Uterus (tissue), 4 donors: ENCODE results near the gene F10. TPM values are rescaled to one million over a fixed set of nuclear protein-coding genes. Genes with fewer than 3 reads are reported as not detected.
"Not testable (repeated sequence)": the region's sequence is repeated elsewhere in the genome, so short reads cannot be mapped to it uniquely, and the experiment has no call there.

Source experiments
- DNase-seq, 2 donors: peaks; one replicate each; pipeline ENCODE4 v3.0.0-alpha.2; 2019 to 2020
- H3K27ac ChIP-seq, 2 donors: fragments of 200-600 bp; sonication (generic); 1 replicate in 1 of 2; 2 replicates in 1 of 2; pipeline ENCODE4 v1.5.1; 2016 to 2018
- H3K27me3 ChIP-seq, 2 donors: fragments of 200-600 bp; sonication (generic); one replicate each; pipeline ENCODE4 v1.5.1; 2018 to 2019; ENCODE audit warnings: control low read depth in 1 of 2
- H3K36me3 ChIP-seq, 2 donors: fragments of 200-600 bp; sonication (generic); one replicate each; pipeline ENCODE4 v1.5.1; 2019; ENCODE audit warnings: control low read depth in 1 of 2
- H3K4me1 ChIP-seq, 2 donors: fragments of 200-600 bp; sonication (generic); one replicate each; pipeline ENCODE4 v1.5.1; 2018 to 2019; ENCODE audit warnings: control low read depth in 1 of 2
- H3K4me3 ChIP-seq, 2 donors: fragments of 200-600 bp; sonication (generic); 1 replicate in 1 of 2; 2 replicates in 1 of 2; pipeline ENCODE4 v1.5.1; 2018 to 2019; ENCODE audit warnings: mild to moderate bottlenecking in 1 of 2
- H3K9me3 ChIP-seq, 2 donors: fragments of 200-600 bp; sonication (generic); one replicate each; pipeline ENCODE4 v1.5.1; 2019; ENCODE audit warnings: control low read depth in 1 of 2
- POLR2A ChIP-seq, 2 donors: fragments of 450-650 bp; IDR thresholded peaks; one replicate each; pipeline ENCODE4 v1.6.1; 2016; ENCODE audit warnings: antibody characterized with exemption in 2 of 2, mild to moderate bottlenecking in 1 of 2, moderate library complexity in 1 of 2
- intact Hi-C: fragments of 100-400 bp; cut with DNase I; formaldehyde crosslinking; loops from one replicate; pipeline ENCODE4 v1.15.1; 2023; ENCODE audit warnings: low total_unique reads
- total RNA-seq, 4 donors: library from RNA; depleted of rRNA in 3 of 4; stranded (reverse); fragments of >200 nt in 3 of 4; gene quantifications; one replicate each; pipeline versions ENCODE4 v1.1.0 to v1.2.4, GENCODE V29; 2014 to 2023
- TF ChIP-seq, protein P1 (sequence below), 4 experiments: fragments of 200-600 bp in 2 of 4; fragments of 450-650 bp in 2 of 4; sonication (generic) in 2 of 4; IDR thresholded peaks; one replicate each; pipeline ENCODE4 v1.5.1; 2016 to 2019; ENCODE audit warnings: antibody characterized with exemption in 4 of 4, mild to moderate bottlenecking in 2 of 4, moderate library complexity in 1 of 4
- donor health status: DM: yes; HTN: yes; CAD: no.

The F10 gene
- total RNA-seq, 4 donors from 2014 or later = 6.8 to 56.8 (median 12.1) TPM

DNA sequence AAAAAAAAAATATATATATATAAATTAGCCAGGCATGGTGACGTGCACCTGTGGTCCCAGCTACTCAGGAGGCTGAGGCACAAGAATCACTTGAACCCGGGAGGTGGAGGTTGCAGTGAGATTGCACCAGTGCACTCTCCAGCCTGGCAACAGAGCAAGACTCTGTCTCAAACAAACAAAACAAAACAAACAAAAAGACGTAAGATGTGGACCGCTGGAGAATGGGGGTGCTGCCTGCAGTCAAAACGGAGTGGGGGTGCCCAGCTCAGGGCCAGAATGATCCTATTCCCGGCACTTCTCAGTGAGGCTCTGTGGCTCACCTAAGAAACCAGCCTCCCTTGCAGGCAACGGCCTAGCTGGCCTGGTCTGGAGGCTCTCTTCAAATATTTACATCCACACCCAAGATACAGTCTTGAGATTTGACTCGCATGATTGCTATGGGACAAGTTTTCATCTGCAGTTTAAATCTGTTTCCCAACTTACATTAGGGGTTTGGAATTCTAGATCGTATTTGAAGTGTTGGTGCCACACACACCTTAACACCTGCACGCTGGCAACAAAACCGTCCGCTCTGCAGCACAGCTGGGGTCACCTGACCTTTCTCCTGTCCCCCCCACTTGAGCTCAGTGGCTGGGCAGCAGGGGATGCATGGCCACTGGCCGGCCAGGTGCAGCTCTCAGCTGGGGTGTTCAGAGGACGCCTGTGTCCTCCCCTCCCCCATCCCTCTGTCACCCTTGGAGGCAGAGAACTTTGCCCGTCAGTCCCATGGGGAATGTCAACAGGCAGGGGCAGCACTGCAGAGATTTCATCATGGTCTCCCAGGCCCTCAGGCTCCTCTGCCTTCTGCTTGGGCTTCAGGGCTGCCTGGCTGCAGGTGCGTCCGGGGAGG is 17.3 kb upstream of the F10 start, which contains the start of gene F7:
Gene F7, plus strand, starts transcription at position 760 of the 889 bp plus-strand sequence. Its CDS starts 51 bp downstream, at position 811.
- peaks cover 0 to 8% of the 10 kb centered on the region in 2 donors for H3K27me3 ChIP-seq
- H3K27ac ChIP-seq = no peak within 1 kb of the TSS
- DNase-seq = no peak
- H3K36me3 ChIP-seq = no peaks in the 10 kb centered on the region
- no peak within 1 kb of the TSS for H3K4me3 ChIP-seq
- TF ChIP-seq, protein P1, sequence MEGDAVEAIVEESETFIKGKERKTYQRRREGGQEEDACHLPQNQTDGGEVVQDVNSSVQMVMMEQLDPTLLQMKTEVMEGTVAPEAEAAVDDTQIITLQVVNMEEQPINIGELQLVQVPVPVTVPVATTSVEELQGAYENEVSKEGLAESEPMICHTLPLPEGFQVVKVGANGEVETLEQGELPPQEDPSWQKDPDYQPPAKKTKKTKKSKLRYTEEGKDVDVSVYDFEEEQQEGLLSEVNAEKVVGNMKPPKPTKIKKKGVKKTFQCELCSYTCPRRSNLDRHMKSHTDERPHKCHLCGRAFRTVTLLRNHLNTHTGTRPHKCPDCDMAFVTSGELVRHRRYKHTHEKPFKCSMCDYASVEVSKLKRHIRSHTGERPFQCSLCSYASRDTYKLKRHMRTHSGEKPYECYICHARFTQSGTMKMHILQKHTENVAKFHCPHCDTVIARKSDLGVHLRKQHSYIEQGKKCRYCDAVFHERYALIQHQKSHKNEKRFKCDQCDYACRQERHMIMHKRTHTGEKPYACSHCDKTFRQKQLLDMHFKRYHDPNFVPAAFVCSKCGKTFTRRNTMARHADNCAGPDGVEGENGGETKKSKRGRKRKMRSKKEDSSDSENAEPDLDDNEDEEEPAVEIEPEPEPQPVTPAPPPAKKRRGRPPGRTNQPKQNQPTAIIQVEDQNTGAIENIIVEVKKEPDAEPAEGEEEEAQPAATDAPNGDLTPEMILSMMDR (IDR thresholded peaks at IDR 0.05) = no peak
- TF ChIP-seq POLR2A (IDR thresholded peaks at IDR 0.05) = no peak
- H3K9me3 ChIP-seq = no peaks in the 10 kb centered on the region
- H3K4me1 ChIP-seq = peaks cover 0 to 5% of the 10 kb centered on the region in 2 donors
- intact Hi-C loops = no loop called here

DNA sequence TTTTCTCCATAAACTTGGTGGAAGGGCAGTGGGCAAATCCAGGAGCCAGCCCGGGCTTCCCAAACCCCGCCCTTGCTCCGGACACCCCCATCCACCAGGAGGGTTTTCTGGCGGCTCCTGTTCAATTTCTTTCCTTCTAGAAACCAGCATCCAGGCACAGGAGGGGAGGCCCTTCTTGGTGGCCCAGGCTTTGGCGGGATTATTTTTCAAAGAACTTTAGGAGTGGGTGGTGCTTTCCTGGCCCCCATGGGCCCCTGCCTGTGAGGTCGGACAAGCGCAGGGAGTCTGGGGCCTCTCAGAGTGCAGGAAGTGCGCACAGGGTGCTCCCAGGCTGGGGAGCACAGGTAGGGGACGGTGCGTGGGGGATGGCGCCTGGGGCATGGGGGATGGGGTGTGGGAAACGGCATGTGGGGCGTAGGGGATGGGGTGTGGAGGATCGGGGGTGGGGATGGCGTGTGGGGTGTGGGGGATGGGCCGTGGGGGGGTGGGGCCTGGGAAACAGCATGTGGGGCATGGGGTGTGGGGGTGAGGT is 16.6 kb upstream of the F10 start:
- H3K27me3 ChIP-seq = peaks cover 0 to 8% of the 10 kb centered on the region in 2 donors
- H3K9me3 ChIP-seq = no peaks in the 10 kb centered on the region
- TF ChIP-seq POLR2A (IDR thresholded peaks at IDR 0.05) = no peak
- TF ChIP-seq, protein P1 (IDR thresholded peaks at IDR 0.05) = no peak
- no peak overlapping the region for H3K27ac ChIP-seq
- DNase-seq = no peak
- H3K36me3 ChIP-seq = no peaks in the 10 kb centered on the region
- intact Hi-C loops = no loop called here
- peaks cover 0 to 10% of the 10 kb centered on the region in 2 donors for H3K4me1 ChIP-seq
- no peak overlapping the region for H3K4me3 ChIP-seq

DNA sequence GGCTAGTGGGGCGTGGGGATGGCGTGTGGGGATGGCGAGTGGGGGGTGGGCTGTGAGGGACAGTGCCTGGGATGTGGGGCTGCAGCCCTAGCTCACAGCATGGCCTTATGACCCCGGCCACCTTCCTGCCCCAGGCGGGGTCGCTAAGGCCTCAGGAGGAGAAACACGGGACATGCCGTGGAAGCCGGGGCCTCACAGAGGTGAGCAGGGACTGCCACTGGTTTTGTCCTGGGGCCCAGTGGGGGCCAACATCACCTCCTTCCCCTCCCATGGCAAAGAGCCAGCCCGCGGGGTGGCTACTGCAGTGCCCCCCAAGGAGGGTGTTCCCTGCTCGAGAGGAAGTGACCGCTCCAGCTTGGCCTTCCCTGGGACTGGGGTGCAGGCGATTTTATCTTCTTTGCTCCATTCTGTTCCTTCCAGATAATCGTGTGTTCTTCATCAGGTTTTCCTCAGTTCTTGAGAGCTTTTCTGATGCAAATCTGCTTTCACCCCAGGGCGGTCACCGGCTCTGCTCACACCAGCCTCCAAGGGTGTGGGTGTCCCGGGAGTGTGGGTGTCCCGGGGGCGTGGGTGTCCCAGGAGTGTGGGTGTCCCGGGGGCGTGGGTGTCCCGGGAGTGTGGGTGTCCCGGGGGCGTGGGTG is 15.8 kb upstream of the F10 start:
- no peak for DNase-seq

DNA sequence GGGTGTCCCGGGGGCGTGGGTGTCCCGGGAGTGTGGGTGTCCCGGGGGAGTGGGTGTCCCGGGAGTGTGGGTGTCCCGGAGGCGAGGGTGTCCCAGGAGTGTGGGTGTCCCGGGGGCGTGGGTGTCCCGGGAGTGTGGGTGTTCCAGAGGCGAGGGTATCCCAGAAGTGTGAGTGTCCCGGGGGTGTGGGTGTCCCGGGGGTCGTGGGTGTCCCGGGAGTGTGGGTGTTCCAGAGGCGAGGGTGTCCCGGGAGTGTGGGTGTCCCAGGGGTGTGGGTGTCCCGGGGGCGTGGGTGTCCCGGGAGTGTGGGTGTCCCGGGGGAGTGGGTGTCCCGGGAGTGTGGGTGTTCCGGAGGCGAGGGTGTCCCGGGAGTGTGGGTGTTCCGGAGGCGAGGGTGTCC is 14.1 kb upstream of the F10 start:
- peaks cover 0 to 11% of the 10 kb centered on the region in 2 donors for H3K4me1 ChIP-seq
- H3K4me3 ChIP-seq, H3K9me3 ChIP-seq, DNase-seq, H3K27me3 ChIP-seq, H3K27ac ChIP-seq, intact Hi-C loops, H3K36me3 ChIP-seq: not testable (repeated sequence)

More for the DNA sequence above, 15.8 kb upstream of the F10 start:
- Histone ChIP-seq H3K36me3 (no peaks in the 10 kb centered on the region), H3K9me3 (no peaks in the 10 kb centered on the region), H3K4me1 (peaks cover 0 to 11% of the 10 kb centered on the region in 2 donors), H3K27ac (no peak overlapping the region), H3K4me3 (no peak overlapping the region), H3K27me3 (peaks cover 0 to 8% of the 10 kb centered on the region in 2 donors)
- intact Hi-C loops = no loop called here
- TF ChIP-seq POLR2A (IDR thresholded peaks at IDR 0.05) = no peak
- TF ChIP-seq, protein P1 (IDR thresholded peaks at IDR 0.05) = no peak

DNA sequence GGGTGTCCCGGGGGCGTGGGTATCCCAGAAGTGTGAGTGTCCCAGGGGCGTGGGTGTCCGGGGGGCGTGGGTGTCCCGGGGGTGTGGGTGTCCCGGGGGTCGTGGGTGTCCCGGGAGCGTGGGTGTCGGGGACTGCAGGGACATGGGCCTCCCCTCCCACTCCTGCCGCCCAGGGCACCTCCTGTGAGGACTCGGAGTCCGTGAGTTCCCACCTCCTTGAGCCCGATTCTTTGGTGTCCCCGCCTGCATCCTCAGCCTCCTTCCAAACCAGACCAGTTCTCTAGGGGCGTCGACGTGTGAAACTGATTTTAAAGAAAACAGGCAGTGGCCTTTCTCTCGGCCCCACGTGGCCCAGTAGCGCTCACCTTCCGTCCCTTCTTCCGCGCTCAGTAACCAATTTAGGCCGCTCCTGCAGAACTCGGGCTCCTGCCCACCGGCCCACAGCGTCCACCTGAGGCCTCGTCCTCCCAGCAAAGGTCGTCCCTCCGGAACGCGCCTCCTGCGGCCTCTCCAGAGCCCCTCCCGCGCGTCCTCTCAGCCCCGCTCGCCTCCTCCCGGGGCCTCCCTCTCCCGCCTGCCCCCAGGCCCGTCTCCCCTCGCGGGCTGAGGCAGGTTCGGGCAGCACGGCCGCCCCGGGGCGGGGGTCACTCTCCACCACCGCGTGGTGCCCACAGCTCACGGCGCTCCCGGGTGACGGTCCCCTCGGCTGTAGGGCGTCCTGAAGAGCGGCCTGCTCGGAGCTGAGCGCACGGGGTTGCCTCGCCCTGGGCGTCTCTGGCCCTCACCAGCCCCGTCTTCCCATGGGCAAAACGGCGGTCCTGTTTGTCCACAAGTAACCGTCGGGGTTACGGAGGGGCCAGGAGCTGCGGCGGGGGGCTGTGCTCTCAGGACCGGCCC is 13.2 kb upstream of the F10 start:
- no peaks in the 10 kb centered on the region for H3K9me3 ChIP-seq
- no peak overlapping the region for H3K27ac ChIP-seq
- intact Hi-C loops = no loop called here
- peaks cover 0 to 11% of the 10 kb centered on the region in 2 donors for H3K4me1 ChIP-seq
- DNase-seq = no peak
- peaks cover 0 to 8% of the 10 kb centered on the region in 2 donors for H3K27me3 ChIP-seq
- no peaks in the 10 kb centered on the region for H3K36me3 ChIP-seq
- H3K4me3 ChIP-seq = no peak overlapping the region
- TF ChIP-seq, protein P1 (IDR thresholded peaks at IDR 0.05) = no peak
- TF ChIP-seq POLR2A (IDR thresholded peaks at IDR 0.05) = no peak
